Measurements from ENCODE around the gene SPAG8.

SPAG8 gene

GRCh38 chr9:35836595-35836994, 24.5 kb upstream of the SPAG8 start:
- DNase-seq: no peak

GRCh38 chr9:35835766-35836165, 23.7 kb upstream of the SPAG8 start:
- DNase-seq: no peak

GRCh38 chr9:35835216-35835632, 23.2 kb upstream of the SPAG8 start:
- DNase-seq: no peak

- DNase-seq: no peak
Measured at GRCh38 chr9:35834260-35835215, 22.5 kb upstream of the SPAG8 start.

- DNase-seq: no peak
Measured at GRCh38 chr9:35832814-35833213, 20.8 kb upstream of the SPAG8 start.

GRCh38 chr9:35831040-35831439, 19.0 kb upstream of the SPAG8 start:
- no peak for DNase-seq

GRCh38 chr9:35829764-35830096, 17.7 kb upstream of the SPAG8 start:
- no peak for DNase-seq

- DNase-seq: peak; percentile 96
Measured at GRCh38 chr9:35829084-35829763, 17.2 kb upstream of the SPAG8 start, which contains the start of gene TMEM8B. Gene TMEM8B, plus strand, starts transcription at chr9:35829228. Its CDS starts 220 bp downstream, at chr9:35829448.

GRCh38 chr9:35828716-35829083, 16.6 kb upstream of the SPAG8 start, which contains the start of gene FAM221B:
Gene FAM221B, minus strand, starts transcription at chr9:35828732. Its CDS starts 2,571 bp downstream, at chr9:35826161.
- DNase-seq: peak; percentile 71

- no peak for DNase-seq
Measured at GRCh38 chr9:35827486-35827885, 15.4 kb upstream of the SPAG8 start.

- DNase-seq: no peak
Measured at GRCh38 chr9:35826071-35826701, 14.1 kb upstream of the SPAG8 start.

- no peak for DNase-seq
Measured at GRCh38 chr9:35822926-35823325, 10.9 kb upstream of the SPAG8 start.

GRCh38 chr9:35820076-35820475, 8.0 kb upstream of the SPAG8 start:
- no peak for DNase-seq

GRCh38 chr9:35818341-35818740, 6.3 kb upstream of the SPAG8 start:
- no peak for DNase-seq

- DNase-seq: no peak
Measured at GRCh38 chr9:35816708-35817107, 4.6 kb upstream of the SPAG8 start.

- DNase-seq: peak; percentile 95
Measured at GRCh38 chr9:35814841-35815543, 2.9 kb upstream of the SPAG8 start, which contains the start of gene HINT2. Gene HINT2, minus strand, starts transcription at chr9:35815042. Its CDS starts 63 bp downstream, at chr9:35814979.

- DNase-seq: peak; percentile 76
Measured at GRCh38 chr9:35814106-35814840, 2.2 kb upstream of the SPAG8 start.

GRCh38 chr9:35813434-35814105, 1.5 kb upstream of the SPAG8 start:
- no peak for DNase-seq

GRCh38 chr9:35811381-35812024, 559 bp downstream of the SPAG8 start:
- no peak for DNase-seq

GRCh38 chr9:35810122-35810521, 1.9 kb downstream of the SPAG8 start:
- DNase-seq: no peak

GRCh38 chr9:35808433-35808832, 3.6 kb downstream of the SPAG8 start:
- DNase-seq: no peak

All from activated CD8-positive, alpha-beta memory T cell treated with anti-CD3 and anti-CD28 coated beads, Interleukin-2, amount 50 U/mL, for 48 hours (primary cell).